Ovary (tissue), 3 donors: Measurements from ENCODE around the gene SHC3.

Experiments used
- EP300 ChIP-seq: sonication (generic); formaldehyde crosslinking; IDR thresholded peaks from one replicate; pipeline ENCODE4 v1.6.1; 2017; ENCODE audit warnings: antibody characterized with exemption
- POLR2A ChIP-seq: fragments of 450-650 bp; IDR thresholded peaks from one replicate; pipeline ENCODE4 v1.6.1; 2017; ENCODE audit warnings: antibody characterized with exemption, mild to moderate bottlenecking, moderate library complexity
- TF ChIP-seq, protein P1 (sequence below), 3 donors: fragments of 450-650 bp in 2 of 3; fragments of 200-600 bp in 1 of 3; IDR thresholded peaks; one replicate each; pipeline versions ENCODE4 v1.5.1 to v1.8.0; 2016 to 2022; ENCODE audit warnings: antibody characterized with exemption in 3 of 3, mild to moderate bottlenecking in 1 of 3
- donor health status: DM: no; HTN: no; CAD: no.

DNA sequence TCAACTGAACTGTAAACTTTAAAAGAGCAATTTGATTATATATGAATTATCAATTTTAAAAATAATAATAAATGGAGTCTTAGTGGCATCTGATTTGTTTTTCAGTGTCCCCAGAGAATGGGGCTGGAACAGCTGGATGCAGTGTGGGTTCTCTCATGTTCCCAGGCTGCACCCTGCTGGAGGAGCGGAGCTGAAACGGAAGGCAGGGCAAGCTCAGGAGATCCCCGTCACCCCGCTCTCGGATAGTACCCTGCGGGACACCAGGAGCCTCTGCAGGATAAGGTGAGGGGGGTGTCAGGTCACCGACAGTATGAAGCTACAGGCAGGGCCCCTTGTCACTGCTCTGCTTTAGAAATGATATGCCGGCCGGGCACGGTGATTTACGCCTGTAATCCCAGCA, 130.0 kb downstream of the SHC3 start:
- TF ChIP-seq, protein P1, sequence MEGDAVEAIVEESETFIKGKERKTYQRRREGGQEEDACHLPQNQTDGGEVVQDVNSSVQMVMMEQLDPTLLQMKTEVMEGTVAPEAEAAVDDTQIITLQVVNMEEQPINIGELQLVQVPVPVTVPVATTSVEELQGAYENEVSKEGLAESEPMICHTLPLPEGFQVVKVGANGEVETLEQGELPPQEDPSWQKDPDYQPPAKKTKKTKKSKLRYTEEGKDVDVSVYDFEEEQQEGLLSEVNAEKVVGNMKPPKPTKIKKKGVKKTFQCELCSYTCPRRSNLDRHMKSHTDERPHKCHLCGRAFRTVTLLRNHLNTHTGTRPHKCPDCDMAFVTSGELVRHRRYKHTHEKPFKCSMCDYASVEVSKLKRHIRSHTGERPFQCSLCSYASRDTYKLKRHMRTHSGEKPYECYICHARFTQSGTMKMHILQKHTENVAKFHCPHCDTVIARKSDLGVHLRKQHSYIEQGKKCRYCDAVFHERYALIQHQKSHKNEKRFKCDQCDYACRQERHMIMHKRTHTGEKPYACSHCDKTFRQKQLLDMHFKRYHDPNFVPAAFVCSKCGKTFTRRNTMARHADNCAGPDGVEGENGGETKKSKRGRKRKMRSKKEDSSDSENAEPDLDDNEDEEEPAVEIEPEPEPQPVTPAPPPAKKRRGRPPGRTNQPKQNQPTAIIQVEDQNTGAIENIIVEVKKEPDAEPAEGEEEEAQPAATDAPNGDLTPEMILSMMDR (IDR thresholded peaks at IDR 0.05), result no peak
- no peak for TF ChIP-seq POLR2A
- TF ChIP-seq EP300, result no peak
